ENCODE measurements around the gene C1GALT1C1.
"Not testable (repeated sequence)": the region's sequence is repeated elsewhere in the genome, so short reads cannot be mapped to it uniquely, and the experiment has no call there.

The C1GALT1C1 gene

GRCh38 chrX:120629667-120630537 lies at the start of gene C1GALT1C1:
TSS of gene C1GALT1C1 (minus strand) at chrX:120630054. CDS start at chrX:120627166, 2,888 bp downstream.
- DNase-seq, result peak; percentile 75 to 76

- DNase-seq, result no peak
Observed at GRCh38 chrX:120677004-120677652, 47.3 kb upstream of the C1GALT1C1 start.

GRCh38 chrX:120672841-120673530 lies 43.1 kb upstream of the C1GALT1C1 start:
- no peak for DNase-seq

DNA sequence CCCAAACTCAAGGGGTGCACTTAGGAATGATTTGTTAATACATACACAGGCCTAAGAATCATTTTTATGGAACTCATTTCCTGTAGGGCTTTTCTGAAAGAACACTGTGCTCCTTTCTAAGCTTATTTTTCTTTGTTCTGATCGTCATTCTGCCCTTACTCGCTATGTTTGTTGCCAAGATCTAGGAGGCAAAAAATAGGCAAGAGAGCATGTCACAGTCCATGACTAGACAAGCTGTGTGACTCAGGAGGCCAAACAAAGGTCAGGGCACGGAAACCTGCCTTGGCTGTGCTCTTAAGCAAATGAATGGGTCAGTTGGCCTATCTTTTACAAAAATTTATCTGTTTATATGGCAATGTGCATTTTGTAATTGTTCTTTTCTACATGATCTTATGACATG lies 42.5 kb upstream of the C1GALT1C1 start:
- DNase-seq, result no peak

GRCh38 chrX:120671963-120672362 lies 42.1 kb upstream of the C1GALT1C1 start:
- DNase-seq, result no peak

GRCh38 chrX:120668357-120668756 lies 38.5 kb upstream of the C1GALT1C1 start:
- no peak for DNase-seq

DNA sequence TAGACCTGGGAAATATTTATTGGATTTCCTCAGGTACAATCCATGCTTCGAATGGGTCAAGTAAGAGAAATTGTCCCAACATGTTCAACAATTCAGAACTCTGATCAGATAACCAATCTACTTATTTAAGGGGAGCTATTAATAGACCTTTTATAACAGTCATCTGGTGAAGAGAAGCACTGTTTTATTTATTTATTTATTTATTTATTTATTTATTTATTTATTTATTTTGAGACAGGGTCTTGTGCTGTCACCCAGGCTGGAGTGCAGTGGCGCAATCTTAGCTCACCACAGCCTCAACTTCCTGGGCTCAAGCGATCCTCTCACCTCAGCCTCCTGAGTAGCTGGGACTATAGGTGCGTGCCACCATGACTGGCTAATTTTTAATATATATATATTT lies 34.7 kb upstream of the C1GALT1C1 start:
- DNase-seq, result not testable (repeated sequence)

DNA sequence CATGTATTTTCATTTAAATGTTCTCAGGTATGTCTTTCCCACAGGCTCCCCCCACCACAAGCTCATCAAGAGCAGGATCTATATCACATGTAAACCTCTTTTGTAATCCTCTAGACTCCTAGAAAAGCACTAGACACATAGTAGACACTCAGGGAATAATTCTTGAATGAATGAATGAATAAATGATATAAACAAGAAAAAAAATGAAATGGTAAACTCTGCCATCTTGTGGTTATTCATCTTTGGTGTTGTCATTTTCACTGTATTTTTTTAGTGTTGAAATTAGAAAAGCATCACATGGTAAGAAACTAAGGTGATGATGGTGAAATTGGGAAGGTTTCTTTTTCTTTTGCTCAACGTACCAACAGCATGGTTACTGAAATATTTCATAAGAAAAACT lies 34.2 kb upstream of the C1GALT1C1 start:
- DNase-seq, result no peak

GRCh38 chrX:120662662-120663061 lies 32.8 kb upstream of the C1GALT1C1 start:
- no peak for DNase-seq

DNA sequence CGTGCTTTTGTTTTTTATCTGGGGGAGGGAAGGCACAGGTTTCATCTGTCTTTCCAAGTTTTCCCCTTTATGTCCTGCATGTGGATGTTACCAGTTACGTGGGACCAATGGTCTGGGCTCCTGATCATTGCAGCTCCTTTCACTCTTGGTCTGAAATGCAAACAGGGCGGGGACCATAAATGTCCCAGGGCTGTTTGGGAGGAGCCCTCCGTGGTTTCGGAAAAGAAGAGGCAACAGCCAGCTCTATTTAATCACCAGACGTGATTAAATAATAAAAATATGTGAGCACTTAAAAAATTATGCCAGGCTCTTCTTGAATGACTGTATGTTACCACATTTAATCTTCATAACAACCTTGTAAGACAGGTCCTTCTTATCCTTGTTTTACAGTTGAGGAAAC lies 30.8 kb upstream of the C1GALT1C1 start:
- no peak for DNase-seq

- DNase-seq, result no peak
Observed at GRCh38 chrX:120653000-120653399, 23.1 kb upstream of the C1GALT1C1 start.

GRCh38 chrX:120652256-120652655 lies 22.4 kb upstream of the C1GALT1C1 start:
- not testable (repeated sequence) for DNase-seq

GRCh38 chrX:120647127-120647526 lies 17.3 kb upstream of the C1GALT1C1 start:
- DNase-seq, result no peak

DNA sequence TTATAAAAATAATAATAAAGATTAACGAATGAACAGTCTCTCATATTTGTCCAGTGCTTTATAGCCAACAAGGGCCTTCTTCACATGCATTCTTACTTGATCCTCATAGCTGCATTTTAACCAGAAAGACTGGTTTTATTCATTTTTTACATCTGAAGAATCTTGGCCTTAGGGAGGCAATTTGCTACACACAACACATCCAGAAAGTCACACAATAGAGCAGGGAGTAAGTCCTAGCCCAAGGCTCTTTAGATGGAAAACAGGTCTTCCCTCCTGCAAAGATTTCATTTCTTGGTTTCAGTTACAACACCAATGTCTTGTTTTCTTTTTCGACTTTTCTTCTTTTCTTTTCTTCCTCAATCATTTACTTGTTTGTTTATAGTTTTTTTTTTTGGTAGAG lies 13.0 kb upstream of the C1GALT1C1 start:
- no peak for DNase-seq

DNA sequence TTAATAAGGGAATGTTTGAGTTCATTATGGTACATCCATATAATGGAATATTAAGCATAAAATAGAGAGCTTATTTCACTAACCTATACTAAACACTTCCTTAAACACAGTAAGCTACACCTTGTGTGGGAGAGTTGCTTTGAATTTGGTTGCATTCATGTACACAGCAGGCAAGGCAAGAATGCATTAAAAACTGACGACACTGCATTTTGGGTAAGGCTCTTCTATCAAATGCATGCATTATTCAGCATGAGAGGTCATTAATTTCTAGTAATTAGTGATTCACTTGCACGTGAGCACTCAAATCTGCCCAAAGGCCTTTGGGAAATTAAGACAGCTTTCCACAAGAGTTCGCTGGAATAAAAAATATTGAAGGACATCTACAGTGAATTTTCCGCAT lies 8.8 kb upstream of the C1GALT1C1 start:
- no peak for DNase-seq

- DNase-seq, result no peak
Observed at GRCh38 chrX:120625371-120625770, 4.5 kb downstream of the C1GALT1C1 start.

DNA sequence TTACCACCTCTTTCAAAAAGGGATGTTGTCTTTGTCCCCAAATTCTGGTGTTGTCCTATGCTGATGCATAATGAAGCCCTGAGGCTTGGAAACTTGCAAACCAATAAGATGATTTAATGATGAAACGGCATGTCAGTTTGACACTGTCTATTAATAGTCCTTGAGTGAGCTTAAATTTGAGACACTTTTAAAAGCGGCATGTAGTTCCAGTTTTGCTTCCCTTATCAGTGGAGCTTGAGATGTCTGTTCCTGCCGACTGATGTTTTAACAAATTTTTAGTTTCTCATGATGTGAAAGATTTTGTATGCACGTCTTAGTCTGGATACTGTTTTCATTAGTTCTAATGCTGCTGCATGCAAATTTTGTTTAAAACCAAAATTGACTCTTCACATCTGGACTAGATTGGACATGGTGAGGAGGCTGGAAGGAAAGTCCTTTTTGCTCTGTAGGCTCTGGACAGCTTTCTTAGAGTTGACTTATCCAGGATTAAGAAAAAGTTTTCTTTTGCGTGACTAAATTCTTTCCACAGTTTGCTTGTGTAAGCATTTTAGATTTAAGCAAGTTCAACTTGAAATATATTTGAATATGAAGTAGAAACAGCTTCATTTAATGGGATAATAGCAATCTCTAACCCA lies 11.7 kb downstream of the C1GALT1C1 start:
- DNase-seq, result no peak

DNA sequence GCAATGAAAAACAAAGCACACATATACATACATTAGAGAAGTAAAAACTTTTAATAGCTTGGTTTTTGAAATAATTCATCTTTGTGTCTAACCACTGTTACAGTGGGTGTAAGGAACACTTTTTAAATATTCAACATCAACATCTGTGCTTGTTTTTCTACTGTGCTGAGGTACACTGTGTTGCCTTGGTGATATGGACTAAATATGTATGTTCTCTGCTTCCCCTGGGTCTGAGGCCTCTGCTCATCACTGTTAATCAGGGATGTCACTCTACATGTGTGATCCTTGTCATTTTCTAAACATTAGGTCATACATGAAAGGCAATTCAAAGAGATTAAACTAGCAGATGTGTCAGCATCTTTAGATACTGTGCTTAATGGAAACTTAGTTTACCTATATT lies 15.0 kb downstream of the C1GALT1C1 start:
- no peak for DNase-seq

- DNase-seq, result no peak
Observed at GRCh38 chrX:120612086-120612485, 17.8 kb downstream of the C1GALT1C1 start.

GRCh38 chrX:120604361-120604782 lies 25.5 kb downstream of the C1GALT1C1 start:
- DNase-seq, result peak in 1 of 2 donors; percentile 1

DNA sequence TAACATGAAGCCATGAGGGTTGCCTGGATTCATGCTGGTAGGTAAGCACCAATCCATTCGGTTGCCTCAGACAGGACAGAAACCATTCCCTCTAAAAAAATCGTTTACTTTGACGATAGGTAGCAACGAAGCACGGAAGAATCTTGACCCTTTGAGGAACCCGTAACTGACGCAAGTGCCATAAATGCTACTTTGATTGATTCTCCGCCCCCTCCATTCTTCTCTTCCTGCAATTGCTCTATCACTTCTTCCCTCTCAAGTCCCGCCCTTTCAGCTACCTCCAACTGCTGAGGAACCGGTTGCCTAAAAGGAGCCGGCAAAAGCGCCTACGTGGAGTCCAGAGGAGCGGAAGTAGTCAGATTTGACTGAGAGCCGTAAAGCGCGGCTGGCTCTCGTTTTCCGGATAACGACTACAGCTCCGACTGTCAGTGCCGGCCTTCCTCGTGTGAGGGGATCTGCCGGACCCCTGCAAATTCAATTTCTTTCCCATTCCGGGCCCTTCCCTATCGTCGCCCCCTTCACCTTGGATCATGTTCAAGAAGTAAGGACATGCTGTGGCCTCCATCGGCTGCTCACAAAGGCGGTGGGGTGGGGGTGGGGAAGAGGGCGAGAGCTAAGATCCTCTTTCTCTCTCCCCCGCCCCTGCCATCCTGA lies 26.0 kb downstream of the C1GALT1C1 start, which contains the start of gene MCTS1:
Gene MCTS1, plus strand, starts transcription at position 395 of the 654 bp plus-strand sequence. Its CDS starts 136 bp downstream, at position 531.
- peak; percentile 51 to 60 for DNase-seq

DNA sequence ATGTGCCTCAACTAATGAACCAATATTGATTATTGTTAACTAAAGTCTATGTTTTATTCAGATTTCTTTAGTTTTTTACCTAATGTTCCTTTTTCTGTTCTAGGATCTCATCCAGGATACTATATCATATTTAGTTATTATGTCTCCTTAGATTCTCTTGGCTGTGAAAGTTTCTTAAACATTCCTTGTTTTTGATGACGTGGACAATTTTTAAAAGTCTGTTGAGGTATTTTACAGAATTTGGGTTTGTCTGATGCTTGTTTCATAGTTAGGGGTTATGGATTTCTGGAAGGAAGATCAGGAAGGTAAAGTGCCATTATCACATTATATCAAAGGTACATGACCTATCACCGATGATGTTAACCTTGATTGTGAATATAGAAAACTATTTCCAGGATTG lies 44.2 kb downstream of the C1GALT1C1 start:
- no peak for DNase-seq
